ENCODE data around the gene TXNDC5. TPM values are rescaled to one million over a fixed set of nuclear protein-coding genes. Genes with fewer than 3 reads are reported as not detected.

TXNDC5 gene
- total RNA-seq (2014; rRNA removed; shearing (Covaris generic)) = 140 and 149 TPM in 2 replicates

DNA sequence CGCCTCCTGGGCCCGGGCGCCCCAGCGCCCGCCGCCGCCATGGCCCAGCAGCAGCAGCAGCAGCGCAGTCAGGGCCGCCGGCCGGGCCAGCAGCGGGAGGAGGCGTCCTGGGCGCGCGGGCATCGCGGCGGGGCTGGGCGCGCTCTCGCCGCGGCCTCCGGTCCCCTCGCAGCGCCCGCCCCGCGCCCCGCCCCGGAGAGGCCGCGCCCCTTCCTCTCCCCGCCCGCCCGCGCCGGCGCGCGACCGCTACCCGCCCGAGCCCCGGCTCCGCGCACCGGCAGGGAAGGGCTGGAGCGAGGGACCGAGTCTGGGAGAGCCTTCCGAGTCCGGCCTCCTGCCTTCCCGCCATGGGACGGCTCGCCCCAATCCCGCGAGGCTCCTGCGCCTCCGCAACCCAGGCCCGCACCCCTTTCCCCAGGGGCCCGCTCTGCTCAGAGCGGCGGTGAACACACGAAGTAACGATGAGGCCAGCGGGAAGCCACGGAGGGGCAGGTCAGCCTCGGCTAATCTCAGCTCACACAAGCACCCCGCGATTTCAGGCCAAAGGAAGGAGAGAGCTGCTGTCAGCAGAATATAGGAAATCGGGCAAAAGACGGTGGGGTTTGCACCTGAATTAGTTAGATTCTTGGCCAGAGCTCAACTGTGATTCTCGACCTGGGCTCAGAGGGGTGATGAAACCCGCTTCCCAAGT, at the start of gene TXNDC5:
Gene TXNDC5, minus strand, starts transcription at position 135 of the 691 bp plus-strand sequence. Its CDS starts 12 bp downstream, at position 123.
- peak; percentile 72 for DNase-seq (ENCODE audit: low spot score)

DNA sequence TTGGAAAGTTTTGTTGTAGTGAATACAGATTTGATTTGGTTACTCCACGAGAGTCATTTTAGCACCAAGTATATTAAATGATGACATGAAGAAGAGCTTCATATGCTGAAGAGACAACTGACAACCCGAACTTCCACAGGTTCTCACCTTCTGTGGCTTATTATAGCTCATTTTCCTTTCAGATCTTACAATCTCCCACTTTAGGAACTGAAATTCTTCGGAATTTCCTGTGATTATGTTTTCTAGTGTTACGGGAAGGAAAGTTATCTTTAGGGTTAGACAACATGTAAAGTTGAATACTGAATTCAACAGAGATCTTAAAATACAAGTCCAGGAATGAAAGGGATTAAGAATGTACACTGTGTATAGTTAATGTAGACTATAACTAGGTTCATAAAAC, 49.6 kb upstream of the TXNDC5 start:
- no peak for DNase-seq (ENCODE audit: low spot score)

- DNase-seq (ENCODE audit: low spot score) = no peak
Observed at GRCh38 chr6:7959453-7959852, 48.9 kb upstream of the TXNDC5 start.

GRCh38 chr6:7958464-7958863, 47.9 kb upstream of the TXNDC5 start:
- DNase-seq (ENCODE audit: low spot score) = no peak

- no peak for DNase-seq (ENCODE audit: low spot score)
Observed at GRCh38 chr6:7956257-7956656, 45.7 kb upstream of the TXNDC5 start.

- DNase-seq (ENCODE audit: low spot score) = no peak
Observed at GRCh38 chr6:7954477-7955200, 44.1 kb upstream of the TXNDC5 start.

- DNase-seq (ENCODE audit: low spot score) = no peak
Observed at GRCh38 chr6:7953753-7954152, 43.2 kb upstream of the TXNDC5 start.

GRCh38 chr6:7939864-7940228, 29.3 kb upstream of the TXNDC5 start:
- DNase-seq (ENCODE audit: low spot score) = no peak

DNA sequence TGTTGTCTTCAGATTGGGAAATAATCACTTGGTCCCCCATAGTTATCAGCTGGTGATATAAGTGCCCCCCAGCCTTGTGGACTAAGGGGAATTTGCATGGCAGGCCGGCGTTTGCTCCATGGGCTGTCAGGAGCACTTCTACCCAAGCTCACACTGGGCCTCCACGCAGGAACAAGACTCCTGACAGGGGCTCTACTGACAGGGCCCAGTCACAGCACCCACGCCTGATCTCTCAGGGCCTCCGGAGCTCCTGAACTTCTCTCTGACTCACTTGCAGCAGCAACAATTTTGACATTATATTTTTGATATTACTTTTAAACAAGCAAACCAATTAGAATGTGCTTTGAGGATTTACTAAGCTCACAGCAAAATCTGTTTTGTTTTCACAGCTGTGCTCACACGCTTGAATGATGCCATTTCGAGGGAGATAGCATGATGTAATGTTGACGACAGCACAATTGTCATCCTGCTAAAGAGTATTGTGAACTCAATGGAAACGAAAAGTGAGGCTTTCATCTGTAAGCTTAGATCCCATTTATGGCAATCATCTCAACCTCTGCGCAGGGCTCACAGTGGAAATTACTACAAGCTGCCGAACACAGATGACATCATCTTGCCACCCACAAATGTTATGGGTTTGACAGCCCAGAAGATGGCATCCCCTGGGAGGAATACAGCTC, 28.7 kb upstream of the TXNDC5 start:
- no peak for DNase-seq (ENCODE audit: low spot score)

DNA sequence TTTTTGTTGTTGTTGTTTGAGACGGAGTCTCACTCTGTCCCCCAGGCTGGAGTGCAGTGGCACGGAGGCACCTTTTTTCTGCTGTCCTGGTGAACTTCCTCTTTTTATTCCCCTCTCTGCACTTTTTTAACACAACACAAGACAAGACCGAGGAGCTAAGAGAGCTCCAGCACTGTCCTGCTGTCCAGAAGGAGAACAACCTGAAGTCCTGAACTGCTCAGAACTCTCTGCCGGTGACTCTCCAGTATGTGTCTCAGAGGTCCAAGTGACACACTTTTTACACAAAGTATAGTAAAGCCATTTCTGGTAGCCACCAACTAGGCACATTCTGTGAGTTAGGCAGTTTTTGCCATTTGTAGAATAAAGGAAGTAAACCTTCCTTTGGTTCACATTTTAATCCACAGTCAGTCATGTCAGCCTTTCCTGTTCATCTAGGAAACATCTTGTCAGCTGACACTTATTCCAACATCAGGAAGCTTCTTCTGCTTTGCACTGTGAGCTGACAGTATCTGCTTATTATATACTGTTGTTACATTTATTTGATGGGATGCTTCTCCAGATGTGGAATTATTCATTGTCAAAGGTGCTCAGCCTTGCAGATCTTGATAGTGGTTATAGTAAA, 28.1 kb upstream of the TXNDC5 start:
- no peak for DNase-seq (ENCODE audit: low spot score)

DNA sequence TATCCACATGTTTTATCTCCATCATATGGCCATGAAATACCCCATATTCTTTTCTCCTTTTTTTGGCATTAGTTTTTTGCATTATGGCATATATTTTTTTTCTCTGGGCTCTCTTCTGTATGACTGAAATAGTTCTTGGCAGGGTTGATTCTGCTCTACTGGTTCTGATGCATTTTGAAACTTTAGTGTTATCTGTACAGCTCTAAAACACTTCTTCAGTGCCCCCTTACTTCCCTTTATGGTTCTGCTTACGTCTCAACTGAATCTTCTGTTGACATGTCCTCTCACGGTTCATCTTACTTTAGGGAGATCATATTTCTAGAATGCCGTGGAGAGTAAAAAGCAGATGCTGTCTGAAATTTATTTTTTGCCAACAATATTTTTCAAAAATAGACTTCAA, 23.2 kb upstream of the TXNDC5 start:
- DNase-seq (ENCODE audit: low spot score) = no peak

GRCh38 chr6:7932625-7933024, 22.0 kb upstream of the TXNDC5 start:
- DNase-seq (ENCODE audit: low spot score) = no peak

DNA sequence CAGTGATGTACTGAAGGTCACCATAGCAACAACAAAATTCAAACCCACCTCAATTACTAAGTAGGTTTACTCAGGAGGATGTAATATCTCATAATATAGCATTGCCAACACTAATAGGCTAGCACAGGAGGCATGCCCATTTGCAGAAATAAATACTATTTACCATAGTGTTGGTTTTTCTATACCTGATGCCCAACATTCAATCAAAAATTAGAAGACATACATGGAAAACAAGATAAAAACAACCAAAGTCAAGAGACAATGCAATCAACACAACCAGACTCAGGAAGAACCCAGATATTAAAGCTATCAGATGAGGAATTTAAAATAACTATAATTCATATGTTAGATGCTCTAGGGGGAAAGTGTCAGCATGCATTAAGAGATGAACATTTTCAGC, 14.3 kb upstream of the TXNDC5 start:
- no peak for DNase-seq (ENCODE audit: low spot score)

GRCh38 chr6:7922596-7922995, 12.0 kb upstream of the TXNDC5 start:
- DNase-seq (ENCODE audit: low spot score) = no peak

- no peak for DNase-seq (ENCODE audit: low spot score)
Observed at GRCh38 chr6:7921632-7922092, 11.1 kb upstream of the TXNDC5 start.

DNA sequence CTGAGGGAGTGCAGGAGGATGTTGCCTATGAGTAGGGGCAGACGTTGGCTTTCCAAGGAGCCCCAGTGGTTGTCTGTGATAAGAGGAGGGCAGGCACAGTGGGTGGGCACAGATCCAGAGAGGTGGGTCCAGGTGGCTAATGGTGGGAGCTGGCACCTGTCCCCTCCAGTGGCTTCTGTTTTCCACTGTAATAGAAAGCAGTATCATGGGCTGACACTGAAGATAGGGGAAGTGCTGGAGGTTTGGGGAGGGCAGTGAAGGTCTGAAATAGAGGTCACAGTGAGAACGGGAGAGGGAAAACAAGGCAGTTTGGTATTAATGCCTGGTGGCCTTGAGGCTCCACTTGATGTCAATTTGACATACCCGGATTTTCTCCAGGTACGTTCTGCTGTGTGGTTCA, 10.5 kb upstream of the TXNDC5 start:
- DNase-seq (ENCODE audit: low spot score) = no peak

- no peak for DNase-seq (ENCODE audit: low spot score)
Observed at GRCh38 chr6:7920425-7920824, 9.8 kb upstream of the TXNDC5 start.

DNA sequence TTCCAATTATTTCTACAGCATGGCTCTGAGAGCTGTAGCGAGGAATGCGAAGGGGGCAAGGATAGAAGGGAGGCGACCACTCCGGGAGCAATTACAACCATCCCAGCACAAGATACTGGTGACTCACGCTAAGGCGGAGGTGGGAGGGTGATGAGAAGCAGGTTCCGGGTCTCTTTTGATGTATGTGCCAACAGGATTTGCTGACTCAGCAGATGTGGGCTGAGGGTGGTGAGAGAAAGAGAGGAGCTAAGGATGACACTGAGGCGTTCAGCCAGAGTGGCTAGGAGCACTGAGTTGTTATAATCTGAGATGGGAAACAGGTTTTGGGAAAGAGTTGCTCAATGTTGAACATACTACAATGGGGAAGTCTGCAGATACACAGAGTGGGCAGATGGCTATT, 9.3 kb upstream of the TXNDC5 start:
- peak; percentile 71 for DNase-seq (ENCODE audit: low spot score)

- no peak for DNase-seq (ENCODE audit: low spot score)
Observed at GRCh38 chr6:7918403-7918802, 7.8 kb upstream of the TXNDC5 start.

DNA sequence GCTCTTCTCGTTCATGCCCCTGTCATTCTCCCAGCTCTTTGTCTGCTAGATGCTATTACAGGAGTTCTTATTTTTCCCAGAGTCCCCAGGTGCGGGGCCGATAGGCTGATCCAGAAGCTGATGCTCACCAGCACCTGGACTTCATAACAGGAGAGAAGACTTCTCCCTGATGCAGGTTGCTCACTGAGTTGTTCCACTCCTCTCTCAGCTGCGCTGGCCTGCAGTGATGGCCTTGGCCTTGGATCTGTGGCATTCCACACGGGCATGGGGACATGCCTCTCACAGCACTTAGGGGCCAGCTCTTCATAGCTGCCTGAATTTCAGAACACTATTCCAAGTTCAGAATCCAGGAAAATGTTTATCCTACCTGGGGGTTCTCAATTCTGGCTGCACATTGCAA, 7.1 kb upstream of the TXNDC5 start:
- no peak for DNase-seq (ENCODE audit: low spot score)

DNA sequence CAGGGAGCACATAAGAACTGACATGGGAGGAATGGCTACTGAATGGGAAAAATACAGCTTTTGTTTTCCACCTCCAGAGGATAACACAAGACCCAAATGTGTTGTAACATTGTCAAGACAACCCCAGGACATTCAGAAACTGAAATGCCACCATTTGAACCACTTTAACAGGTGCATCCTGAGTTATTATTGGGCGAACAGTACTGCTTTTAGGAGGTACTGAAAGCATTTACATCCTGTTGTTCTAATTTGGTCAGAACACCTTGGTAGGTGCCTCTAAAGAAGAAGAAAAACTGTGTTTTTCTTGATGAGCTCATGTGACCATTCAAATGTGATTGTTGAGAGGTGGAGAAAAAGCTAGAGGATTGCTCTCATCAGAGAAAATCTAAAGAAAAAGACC, 6.4 kb upstream of the TXNDC5 start:
- no peak for DNase-seq (ENCODE audit: low spot score)
